Fibroblast of mammary gland (primary cell): ENCODE measurements around the gene PNPLA2.

Experiments
- DNase-seq: peaks from one replicate; pipeline ENCODE4 v3.0.0-alpha.2; 2010; ENCODE audit warnings: low read depth
- H3K4me3 ChIP-seq: 2 replicates; pipeline ENCODE4 v1.5.1; 2011; ENCODE audit warnings: low read depth, mild to moderate bottlenecking, low read length, moderate library complexity; ENCODE audit not compliant: control insufficient read depth
- CTCF ChIP-seq: conservative IDR thresholded peaks from 2 replicates; pipeline ENCODE4 v1.5.1; 2011; ENCODE audit warnings: low read depth, low read length, inconsistent platforms; ENCODE audit not compliant: control insufficient read depth, insufficient read depth

PNPLA2 gene

GRCh38 chr11:800473-800872 lies 18.2 kb upstream of the PNPLA2 start:
- no peak for DNase-seq
- no peak for TF ChIP-seq CTCF
- H3K4me3 ChIP-seq = no peak overlapping the region

DNA sequence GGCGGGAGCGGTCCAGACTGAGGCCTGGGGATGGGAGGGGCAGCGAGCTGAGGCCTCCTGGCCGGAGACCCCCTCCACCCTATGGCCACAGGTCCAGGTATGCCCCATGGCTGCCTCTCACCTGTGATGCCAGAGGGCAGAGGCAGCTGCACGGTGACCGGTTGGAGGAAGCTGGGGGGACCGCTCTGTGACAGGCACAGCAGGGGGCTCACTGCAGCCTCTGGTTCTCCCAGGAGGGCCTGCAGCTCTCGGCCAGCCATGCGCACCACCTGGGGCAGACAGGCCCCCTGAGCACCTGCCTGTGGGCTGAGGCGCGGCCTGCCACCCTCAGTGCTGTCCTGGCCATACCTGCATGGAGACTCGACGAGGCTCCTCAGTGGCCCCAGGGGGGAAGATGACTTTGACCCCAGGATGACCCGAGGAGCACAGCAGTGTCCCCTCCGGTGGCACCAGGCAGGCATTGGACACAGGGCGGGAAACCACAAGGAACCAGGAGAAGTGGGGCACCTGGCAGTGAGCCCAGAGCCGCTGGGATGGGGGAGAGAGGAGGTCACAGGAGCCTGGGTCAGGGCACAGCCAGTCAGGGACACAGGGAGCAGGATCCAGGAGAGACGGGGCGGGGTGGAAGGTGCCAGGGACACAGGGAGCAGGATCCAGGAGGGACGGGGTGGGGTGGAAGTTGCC lies 17.5 kb upstream of the PNPLA2 start:
- TF ChIP-seq CTCF = no peak
- no peak for DNase-seq
- H3K4me3 ChIP-seq = no peak overlapping the region

DNA sequence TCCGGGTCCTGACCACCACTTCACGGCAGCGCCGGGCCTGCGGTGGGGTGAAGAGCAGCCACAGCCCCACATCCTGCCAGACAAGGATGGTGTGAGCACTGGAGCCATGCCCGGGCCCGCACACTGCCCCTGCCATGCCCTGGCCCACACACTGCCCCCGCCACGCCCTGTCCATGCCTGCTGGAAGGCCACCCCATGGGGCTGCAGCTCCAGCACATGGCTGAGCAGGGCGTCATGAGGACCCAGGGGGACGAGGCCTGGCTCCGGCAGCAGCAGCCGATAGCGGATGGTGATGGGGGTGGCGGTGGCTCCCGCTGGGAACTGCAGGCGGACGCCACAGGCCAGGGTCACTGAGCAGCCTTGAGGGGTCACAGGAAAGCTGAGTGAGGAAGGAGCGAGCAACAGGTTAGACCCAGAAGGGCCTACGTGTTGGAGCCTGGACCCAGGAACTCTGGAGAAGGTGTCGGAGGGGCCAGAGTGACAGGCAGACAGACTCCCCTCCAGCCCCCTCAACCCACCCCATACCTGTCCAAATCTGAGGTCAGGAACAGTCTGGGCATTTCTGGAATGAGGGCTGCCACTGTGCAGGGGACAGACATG lies 16.6 kb upstream of the PNPLA2 start:
- TF ChIP-seq CTCF = no peak
- DNase-seq = no peak
- no peak overlapping the region for H3K4me3 ChIP-seq

DNA sequence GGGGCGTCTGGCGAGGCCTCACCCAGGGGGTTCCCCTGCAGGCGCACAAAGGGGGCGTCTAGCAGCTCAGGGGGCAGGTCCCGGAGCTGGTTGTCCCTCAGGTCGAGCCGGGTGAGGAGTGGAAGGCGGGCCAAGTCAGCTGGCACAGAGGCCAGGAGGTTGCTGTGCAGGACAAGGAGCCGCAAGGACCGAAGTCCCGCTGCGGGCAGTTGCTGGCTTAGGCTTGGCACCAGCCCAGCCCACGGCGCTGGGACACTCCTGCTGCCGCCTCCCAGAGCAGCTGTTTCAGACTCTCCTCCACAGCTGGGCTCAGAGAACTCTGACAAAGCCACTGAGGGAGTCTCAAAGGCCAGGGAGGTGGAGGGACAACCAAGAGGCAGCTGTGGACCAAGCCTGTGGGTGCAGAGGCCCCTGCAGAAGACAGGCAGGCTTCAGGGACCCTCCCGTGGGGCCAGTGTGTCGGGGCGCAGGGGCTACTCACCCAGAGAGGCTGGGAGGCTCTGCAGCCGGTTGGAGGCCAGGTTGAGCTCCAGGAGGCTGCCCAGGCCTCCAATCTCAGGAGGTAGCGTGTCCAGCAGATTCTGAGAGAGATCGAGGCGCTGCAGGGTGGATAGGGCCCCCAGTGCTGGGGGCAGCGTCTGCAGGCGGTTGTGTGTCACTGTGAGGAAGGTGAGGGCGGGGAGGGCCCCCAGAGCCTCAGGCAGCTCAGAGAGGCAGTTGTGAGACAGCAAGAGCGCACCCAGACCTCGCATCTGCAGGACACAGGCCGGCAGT lies 15.8 kb upstream of the PNPLA2 start:
- DNase-seq = no peak
- H3K4me3 ChIP-seq = no peak overlapping the region
- no peak for TF ChIP-seq CTCF

- no peak for TF ChIP-seq CTCF
- no peak for DNase-seq
- peak overlapping the region; percentile 63 for H3K4me3 ChIP-seq
Measured at GRCh38 chr11:803467-803742, 15.3 kb upstream of the PNPLA2 start.

DNA sequence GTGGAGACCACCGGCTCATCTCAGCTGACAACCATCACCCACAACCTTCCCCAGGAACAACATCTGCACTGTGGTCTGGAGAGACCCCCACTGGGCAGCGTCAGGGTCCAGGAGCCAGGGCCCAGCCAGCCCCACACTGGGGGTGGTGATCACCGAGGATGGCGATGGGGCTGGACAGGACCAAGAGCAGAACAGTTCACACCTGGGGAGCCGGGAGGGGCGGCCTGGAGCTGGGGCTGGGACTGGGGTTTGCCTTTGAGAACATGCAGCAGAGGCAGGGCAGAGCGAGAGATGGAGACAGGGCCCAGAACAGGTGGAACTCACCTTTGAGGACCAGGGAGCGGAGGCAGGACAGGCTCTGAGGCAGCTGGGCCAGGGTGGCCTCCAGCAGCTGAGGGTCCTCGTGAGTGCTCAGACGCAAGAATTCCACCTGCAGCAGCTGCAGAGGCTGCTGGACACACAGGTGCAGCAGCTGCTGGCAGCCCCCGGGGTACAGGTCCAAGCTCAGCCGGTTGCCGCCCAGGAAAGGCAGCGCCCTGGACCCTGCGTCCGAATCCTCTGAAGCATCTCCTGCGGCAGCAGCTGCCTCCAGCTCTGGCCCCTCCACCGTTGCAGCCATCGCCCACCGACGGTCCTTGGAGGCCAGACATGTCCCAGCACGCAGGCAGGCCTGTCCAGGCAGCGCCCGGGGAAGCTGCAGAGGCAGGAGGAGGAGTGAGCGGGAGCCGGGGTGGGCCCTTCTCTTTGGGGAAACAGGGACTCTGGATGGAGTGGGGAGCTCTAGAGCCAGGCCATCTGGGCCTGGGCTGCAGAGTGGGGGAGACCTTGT lies 14.7 kb upstream of the PNPLA2 start:
- H3K4me3 ChIP-seq = peak overlapping the region; percentile 63
- DNase-seq = no peak
- TF ChIP-seq CTCF = no peak
